Measurements from ENCODE around the gene FSCB. TPM values are rescaled to one million over a fixed set of nuclear protein-coding genes. Genes with fewer than 3 reads are reported as not detected.

FSCB gene, protein sequence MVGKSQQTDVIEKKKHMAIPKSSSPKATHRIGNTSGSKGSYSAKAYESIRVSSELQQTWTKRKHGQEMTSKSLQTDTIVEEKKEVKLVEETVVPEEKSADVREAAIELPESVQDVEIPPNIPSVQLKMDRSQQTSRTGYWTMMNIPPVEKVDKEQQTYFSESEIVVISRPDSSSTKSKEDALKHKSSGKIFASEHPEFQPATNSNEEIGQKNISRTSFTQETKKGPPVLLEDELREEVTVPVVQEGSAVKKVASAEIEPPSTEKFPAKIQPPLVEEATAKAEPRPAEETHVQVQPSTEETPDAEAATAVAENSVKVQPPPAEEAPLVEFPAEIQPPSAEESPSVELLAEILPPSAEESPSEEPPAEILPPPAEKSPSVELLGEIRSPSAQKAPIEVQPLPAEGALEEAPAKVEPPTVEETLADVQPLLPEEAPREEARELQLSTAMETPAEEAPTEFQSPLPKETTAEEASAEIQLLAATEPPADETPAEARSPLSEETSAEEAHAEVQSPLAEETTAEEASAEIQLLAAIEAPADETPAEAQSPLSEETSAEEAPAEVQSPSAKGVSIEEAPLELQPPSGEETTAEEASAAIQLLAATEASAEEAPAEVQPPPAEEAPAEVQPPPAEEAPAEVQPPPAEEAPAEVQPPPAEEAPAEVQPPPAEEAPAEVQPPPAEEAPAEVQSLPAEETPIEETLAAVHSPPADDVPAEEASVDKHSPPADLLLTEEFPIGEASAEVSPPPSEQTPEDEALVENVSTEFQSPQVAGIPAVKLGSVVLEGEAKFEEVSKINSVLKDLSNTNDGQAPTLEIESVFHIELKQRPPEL
- not detected for total RNA-seq

DNA sequence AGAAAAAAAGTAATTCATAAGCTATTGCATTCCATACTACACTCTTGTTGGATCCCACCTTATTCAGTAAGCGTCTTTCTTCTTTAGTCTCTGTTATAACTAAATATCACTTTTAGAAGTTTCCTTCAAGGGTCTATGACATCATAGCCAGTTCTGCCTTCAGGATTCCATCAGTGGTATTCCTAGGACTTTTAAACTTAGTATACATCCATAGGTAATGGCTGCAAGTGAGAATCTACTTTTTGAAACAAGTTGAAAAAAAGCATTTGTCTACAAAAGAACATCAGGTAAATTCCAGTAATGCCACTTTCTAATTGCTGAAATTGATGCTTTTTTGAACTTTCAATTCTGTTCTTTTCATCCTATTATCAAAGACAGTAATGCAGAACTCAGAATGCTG lies at the start of gene FSCB:
Gene FSCB, minus strand, starts transcription at position 101 of the 400 bp plus-strand sequence. CDS start 296 bp downstream, outside the sequence.
- intact Hi-C loops (cut with DNase I): no loop called here
- H3K27ac ChIP-seq: no peak within 1 kb of the TSS
- no peaks in the 10 kb centered on the region for H3K36me3 ChIP-seq
- no peaks in the 10 kb centered on the region for H3K27me3 ChIP-seq
- TF ChIP-seq, protein P1, sequence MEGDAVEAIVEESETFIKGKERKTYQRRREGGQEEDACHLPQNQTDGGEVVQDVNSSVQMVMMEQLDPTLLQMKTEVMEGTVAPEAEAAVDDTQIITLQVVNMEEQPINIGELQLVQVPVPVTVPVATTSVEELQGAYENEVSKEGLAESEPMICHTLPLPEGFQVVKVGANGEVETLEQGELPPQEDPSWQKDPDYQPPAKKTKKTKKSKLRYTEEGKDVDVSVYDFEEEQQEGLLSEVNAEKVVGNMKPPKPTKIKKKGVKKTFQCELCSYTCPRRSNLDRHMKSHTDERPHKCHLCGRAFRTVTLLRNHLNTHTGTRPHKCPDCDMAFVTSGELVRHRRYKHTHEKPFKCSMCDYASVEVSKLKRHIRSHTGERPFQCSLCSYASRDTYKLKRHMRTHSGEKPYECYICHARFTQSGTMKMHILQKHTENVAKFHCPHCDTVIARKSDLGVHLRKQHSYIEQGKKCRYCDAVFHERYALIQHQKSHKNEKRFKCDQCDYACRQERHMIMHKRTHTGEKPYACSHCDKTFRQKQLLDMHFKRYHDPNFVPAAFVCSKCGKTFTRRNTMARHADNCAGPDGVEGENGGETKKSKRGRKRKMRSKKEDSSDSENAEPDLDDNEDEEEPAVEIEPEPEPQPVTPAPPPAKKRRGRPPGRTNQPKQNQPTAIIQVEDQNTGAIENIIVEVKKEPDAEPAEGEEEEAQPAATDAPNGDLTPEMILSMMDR (IDR thresholded peaks at IDR 0.05): no peak
- TF ChIP-seq POLR2A (IDR thresholded peaks at IDR 0.05): no peak
- H3K9me3 ChIP-seq: no peaks in the 10 kb centered on the region
- DNase-seq: no peak
- H3K4me3 ChIP-seq: no peak within 1 kb of the TSS
- 87 to 100% methylated on average over 1 of the region's 1 CpG for WGBS, 2 donors
- H3K4me1 ChIP-seq: no peaks in the 10 kb centered on the region

DNA sequence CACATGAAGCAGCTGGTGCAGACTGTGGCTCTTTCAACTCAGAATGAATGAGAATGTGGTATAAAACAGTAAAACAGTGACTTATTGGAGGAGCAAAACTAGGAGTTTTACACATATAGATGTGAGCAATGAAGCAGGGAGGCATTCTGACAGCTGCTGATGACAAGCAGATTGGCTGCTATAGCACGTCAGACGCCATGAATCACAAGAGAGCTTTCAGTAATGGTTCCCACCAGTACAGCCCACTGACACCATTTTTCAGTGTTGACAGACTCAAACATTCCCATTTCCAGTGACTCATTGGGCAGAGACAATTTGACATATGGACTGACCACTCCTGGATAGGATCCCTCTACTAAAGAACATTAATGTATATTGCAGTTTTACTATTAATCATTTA lies 24.6 kb upstream of the FSCB start:
- no peaks in the 10 kb centered on the region for H3K27me3 ChIP-seq
- H3K36me3 ChIP-seq: no peaks in the 10 kb centered on the region
- no peak for DNase-seq
- intact Hi-C loops (cut with DNase I): no loop called here
- no peak overlapping the region for H3K4me3 ChIP-seq
- H3K4me1 ChIP-seq: no peaks in the 10 kb centered on the region
- 79 to 86% methylated on average over 2 of the region's 2 CpGs for WGBS, 2 donors
- no peak overlapping the region for H3K27ac ChIP-seq
- no peaks in the 10 kb centered on the region for H3K9me3 ChIP-seq
- TF ChIP-seq, protein P1 (IDR thresholded peaks at IDR 0.05): no peak
- TF ChIP-seq POLR2A (IDR thresholded peaks at IDR 0.05): no peak

DNA sequence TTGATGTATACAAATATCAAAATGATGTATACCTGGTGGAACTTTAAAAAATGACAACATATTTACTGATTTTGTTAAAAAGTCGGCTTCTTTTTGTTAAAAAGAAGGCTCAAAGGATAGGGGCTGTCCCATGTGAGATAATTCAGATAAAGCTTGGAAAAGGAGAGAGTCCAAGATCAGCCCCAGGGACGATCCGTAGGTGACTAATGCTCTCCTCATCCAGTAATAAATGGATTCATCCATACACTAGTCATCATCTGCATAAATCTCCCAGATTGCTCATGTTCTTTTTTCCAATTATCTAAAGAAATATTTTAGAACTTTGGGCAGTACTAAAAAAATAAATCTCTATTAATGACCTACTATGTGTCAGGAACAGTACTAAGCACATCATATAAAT lies 23.4 kb upstream of the FSCB start:
- 53 to 56% methylated on average over 3 of the region's 3 CpGs for WGBS, 2 donors

DNA sequence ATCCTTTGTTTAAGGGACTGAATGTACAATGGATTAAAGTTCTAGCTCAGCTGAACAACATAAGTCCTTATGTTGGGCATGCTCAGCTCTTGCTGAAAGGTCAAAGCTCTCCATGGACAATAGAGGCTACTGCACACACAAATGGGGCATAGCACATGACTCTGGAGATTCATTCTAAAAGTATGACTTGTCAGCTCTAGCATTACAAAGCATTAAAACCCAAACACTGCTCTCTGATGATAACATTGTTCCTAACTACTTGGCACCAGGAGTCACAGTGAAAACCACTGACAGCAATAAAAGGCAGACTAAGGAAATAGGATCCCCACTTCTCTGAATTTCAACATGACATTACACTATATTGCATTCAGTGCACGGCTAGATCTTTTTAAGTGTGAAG lies 21.9 kb upstream of the FSCB start:
- no peak for DNase-seq
- H3K9me3 ChIP-seq: no peaks in the 10 kb centered on the region
- no peak overlapping the region for H3K4me3 ChIP-seq
- no peak overlapping the region for H3K27ac ChIP-seq
- WGBS, 2 donors: 25 to 53% methylated on average over 1 of the region's 1 CpG
- TF ChIP-seq, protein P1 (IDR thresholded peaks at IDR 0.05): no peak
- TF ChIP-seq POLR2A (IDR thresholded peaks at IDR 0.05): no peak
- H3K27me3 ChIP-seq: no peaks in the 10 kb centered on the region
- no peaks in the 10 kb centered on the region for H3K4me1 ChIP-seq
- no peaks in the 10 kb centered on the region for H3K36me3 ChIP-seq
- intact Hi-C loops (cut with DNase I): no loop called here

More for the DNA sequence above, 23.4 kb upstream of the FSCB start:
- Histone ChIP-seq H3K36me3 (no peaks in the 10 kb centered on the region), H3K9me3 (no peaks in the 10 kb centered on the region), H3K4me1 (no peaks in the 10 kb centered on the region), H3K4me3 (no peak overlapping the region), H3K27ac (no peak overlapping the region), H3K27me3 (no peaks in the 10 kb centered on the region)
- TF ChIP-seq, protein P1 (IDR thresholded peaks at IDR 0.05): no peak
- TF ChIP-seq POLR2A (IDR thresholded peaks at IDR 0.05): no peak
- DNase-seq: no peak
- intact Hi-C loops (cut with DNase I): no loop called here

DNA sequence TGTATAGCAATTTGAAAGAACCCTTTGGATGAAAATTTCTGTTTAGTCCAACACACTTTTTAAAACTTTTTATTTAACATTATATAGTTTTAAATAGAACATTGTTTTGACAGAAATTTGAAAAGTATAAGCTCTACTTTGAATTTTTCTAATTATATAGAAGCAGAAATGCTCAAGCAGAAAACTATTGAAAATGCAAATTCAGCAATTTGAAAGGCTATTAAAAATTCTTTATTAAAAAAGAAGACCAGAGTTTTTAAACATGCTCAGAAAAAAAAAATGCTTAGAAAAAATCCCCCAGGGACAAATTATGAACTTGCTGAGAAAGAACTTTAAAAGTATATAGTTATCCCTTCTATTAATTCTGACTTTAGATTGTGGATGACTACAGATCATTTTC lies 21.1 kb upstream of the FSCB start:
- no peaks in the 10 kb centered on the region for H3K9me3 ChIP-seq
- TF ChIP-seq, protein P1 (IDR thresholded peaks at IDR 0.05): no peak
- no peak for TF ChIP-seq POLR2A (IDR thresholded peaks at IDR 0.05)
- no peaks in the 10 kb centered on the region for H3K36me3 ChIP-seq
- no peaks in the 10 kb centered on the region for H3K4me1 ChIP-seq
- H3K27ac ChIP-seq: no peak overlapping the region
- no peaks in the 10 kb centered on the region for H3K27me3 ChIP-seq
- intact Hi-C loops (cut with DNase I): no loop called here
- DNase-seq: no peak
- H3K4me3 ChIP-seq: no peak overlapping the region

All from esophagus squamous epithelium (tissue), 5 donors.